GM12864 (cell line): ENCODE measurements around the gene ANOS1.
"Not testable (repeated sequence)": the region's sequence is repeated elsewhere in the genome, so short reads cannot be mapped to it uniquely, and the experiment has no call there.

Experiments
- DNase-seq: peaks from one replicate; pipeline ENCODE4 v3.0.0-alpha.2; 2011; ENCODE audit warnings: low read depth
- H3K4me3 ChIP-seq: 2 replicates; pipeline ENCODE4 v1.5.1; 2011; ENCODE audit warnings: mild to moderate bottlenecking, low read depth, low read length, control low read depth
- TF ChIP-seq, protein P1 (sequence below): IDR thresholded peaks from 2 replicates; pipeline ENCODE4 v1.5.1; 2011; ENCODE audit warnings: low read depth, mild to moderate bottlenecking, moderate library complexity, low read length, control low read depth, inconsistent platforms; ENCODE audit errors: missing control alignments

Gene ANOS1

GRCh38 chrX:8731559-8732395 is at the start of gene ANOS1:
Gene ANOS1 (minus strand): TSS chrX:8732137. CDS start chrX:8732036, 101 bp downstream.
- DNase-seq: no peak
- TF ChIP-seq, protein P1, sequence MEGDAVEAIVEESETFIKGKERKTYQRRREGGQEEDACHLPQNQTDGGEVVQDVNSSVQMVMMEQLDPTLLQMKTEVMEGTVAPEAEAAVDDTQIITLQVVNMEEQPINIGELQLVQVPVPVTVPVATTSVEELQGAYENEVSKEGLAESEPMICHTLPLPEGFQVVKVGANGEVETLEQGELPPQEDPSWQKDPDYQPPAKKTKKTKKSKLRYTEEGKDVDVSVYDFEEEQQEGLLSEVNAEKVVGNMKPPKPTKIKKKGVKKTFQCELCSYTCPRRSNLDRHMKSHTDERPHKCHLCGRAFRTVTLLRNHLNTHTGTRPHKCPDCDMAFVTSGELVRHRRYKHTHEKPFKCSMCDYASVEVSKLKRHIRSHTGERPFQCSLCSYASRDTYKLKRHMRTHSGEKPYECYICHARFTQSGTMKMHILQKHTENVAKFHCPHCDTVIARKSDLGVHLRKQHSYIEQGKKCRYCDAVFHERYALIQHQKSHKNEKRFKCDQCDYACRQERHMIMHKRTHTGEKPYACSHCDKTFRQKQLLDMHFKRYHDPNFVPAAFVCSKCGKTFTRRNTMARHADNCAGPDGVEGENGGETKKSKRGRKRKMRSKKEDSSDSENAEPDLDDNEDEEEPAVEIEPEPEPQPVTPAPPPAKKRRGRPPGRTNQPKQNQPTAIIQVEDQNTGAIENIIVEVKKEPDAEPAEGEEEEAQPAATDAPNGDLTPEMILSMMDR: no peak
- H3K4me3 ChIP-seq: no peak within 1 kb of the TSS

- TF ChIP-seq, protein P1: no peak
- H3K4me3 ChIP-seq: no peak overlapping the region
- no peak for DNase-seq
These were observed 41.2 kb upstream of the ANOS1 start for GRCh38 chrX:8773117-8773516.

DNA sequence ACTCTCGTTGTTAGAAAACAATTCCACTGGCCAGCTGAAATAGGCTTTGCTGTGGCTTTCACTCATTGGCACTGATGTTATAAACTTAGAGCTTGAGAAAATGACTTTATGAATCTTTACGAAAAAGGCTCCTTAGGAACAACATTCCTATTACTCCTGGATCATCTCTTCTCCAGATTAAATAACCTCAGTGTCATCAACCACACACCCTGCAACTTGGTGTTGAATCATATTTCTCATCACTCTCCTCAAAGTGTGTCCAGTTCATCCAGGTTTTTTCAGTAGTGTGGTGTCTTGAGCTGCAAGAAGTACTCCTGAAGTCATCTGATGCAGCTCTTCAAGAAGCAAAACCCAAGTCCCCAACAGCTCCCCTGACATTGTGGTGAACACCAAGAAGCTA is 28.1 kb upstream of the ANOS1 start:
- no peak for DNase-seq
- TF ChIP-seq, protein P1: no peak
- no peak overlapping the region for H3K4me3 ChIP-seq

- DNase-seq, H3K4me3 ChIP-seq: not testable (repeated sequence)
These were observed 26.8 kb upstream of the ANOS1 start for GRCh38 chrX:8758706-8759105.

GRCh38 chrX:8757609-8758389 is 25.9 kb upstream of the ANOS1 start:
- not testable (repeated sequence) for DNase-seq

GRCh38 chrX:8755813-8756212 is 23.9 kb upstream of the ANOS1 start:
- TF ChIP-seq, protein P1: no peak
- no peak overlapping the region for H3K4me3 ChIP-seq
- no peak for DNase-seq

More at GRCh38 chrX:8757609-8758389, 25.9 kb upstream of the ANOS1 start:
- not testable (repeated sequence) for H3K4me3 ChIP-seq

DNA sequence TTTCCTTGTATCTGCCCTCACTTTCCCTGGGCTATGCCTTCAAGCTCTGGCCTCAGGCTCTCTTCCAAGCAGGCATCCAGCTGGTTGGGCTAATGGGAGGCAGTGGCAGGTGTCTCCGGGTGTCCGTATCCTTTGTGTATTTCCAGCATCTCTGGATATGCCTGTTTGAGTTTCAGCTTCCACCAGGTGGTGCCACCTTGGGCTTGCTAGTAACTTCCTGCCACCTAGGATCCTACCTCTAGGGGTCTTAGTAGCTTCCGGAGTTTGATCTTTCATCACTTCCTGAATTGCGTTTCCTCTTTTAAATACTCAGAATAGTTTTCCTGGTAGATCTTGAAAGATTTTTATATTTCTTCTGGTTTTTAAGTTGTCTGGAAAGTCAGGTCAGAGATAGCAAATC is 23.2 kb upstream of the ANOS1 start:
- no peak for DNase-seq
- H3K4me3 ChIP-seq: no peak overlapping the region
- TF ChIP-seq, protein P1: no peak
